ENCODE data around the gene VAV2.

GRCh38 chr9:133858771-133859170 is 133.4 kb downstream of the VAV2 start:
- no peak for TF ChIP-seq CTCF (IDR thresholded peaks at IDR 0.05)
- TF ChIP-seq ZFX (IDR thresholded peaks at IDR 0.05; ENCODE audit: borderline replicate concordance): no peak
